K562 (cell line): ENCODE results near the gene EBNA1BP2.
"Not testable (repeated sequence)": the region's sequence is repeated elsewhere in the genome, so short reads cannot be mapped to it uniquely, and the experiment has no call there.

Experiments
- BCLAF1 ChIP-seq, 2 experiments: fragments of 450-650 bp in 1 of 2; IDR thresholded peaks; 2 replicates each; pipeline ENCODE4 v1.6.1; 2011 to 2017; ENCODE audit warnings: low read depth in 2 of 2, antibody characterized with exemption in 1 of 2, borderline replicate concordance in 1 of 2, low read length in 1 of 2, mild to moderate bottlenecking in 1 of 2, mixed read lengths in 1 of 2; ENCODE audit not compliant: control insufficient read depth in 1 of 2
- RAD21 ChIP-seq, 2 experiments: fragments of 250-450 bp in 1 of 2; fragments of 450-650 bp in 1 of 2; sonication (Bioruptor Pico) in 1 of 2; formaldehyde crosslinking in 1 of 2; IDR thresholded peaks in 1 of 2; conservative IDR thresholded peaks in 1 of 2; 2 replicates each; pipeline versions ENCODE4 v1.4.0 to v1.8.0; 2020 to 2022; ENCODE audit warnings: mild to moderate bottlenecking in 2 of 2, moderate library complexity in 1 of 2

- not testable (repeated sequence) for TF ChIP-seq BCLAF1 (IDR thresholded peaks at IDR 0.05; ENCODE audit: borderline replicate concordance in 1 of 2, control insufficient read depth in 1 of 2, low read depth in 2 of 2, low read length in 1 of 2); RAD21 (CRISPR knock-in tag; conservative IDR thresholded peaks at IDR 0.05 in 1 of 2, IDR thresholded peaks at IDR 0.05 in 1 of 2)
These were observed 32.8 kb downstream of the EBNA1BP2 start for GRCh38 chr1:43139295-43139694.
